Measurements from ENCODE around the gene TERT.

- no peak for TF ChIP-seq CTCF (IDR thresholded peaks at IDR 0.05)
- TF ChIP-seq POLR2AphosphoS5 (IDR thresholded peaks at IDR 0.05) = no peak
Measured at GRCh38 chr5:1292139-1292538, 2.7 kb downstream of the TERT start.

All from prostate gland (tissue), 2 donors.